ENCODE data around the gene KMT2E.

Gene KMT2E

DNA sequence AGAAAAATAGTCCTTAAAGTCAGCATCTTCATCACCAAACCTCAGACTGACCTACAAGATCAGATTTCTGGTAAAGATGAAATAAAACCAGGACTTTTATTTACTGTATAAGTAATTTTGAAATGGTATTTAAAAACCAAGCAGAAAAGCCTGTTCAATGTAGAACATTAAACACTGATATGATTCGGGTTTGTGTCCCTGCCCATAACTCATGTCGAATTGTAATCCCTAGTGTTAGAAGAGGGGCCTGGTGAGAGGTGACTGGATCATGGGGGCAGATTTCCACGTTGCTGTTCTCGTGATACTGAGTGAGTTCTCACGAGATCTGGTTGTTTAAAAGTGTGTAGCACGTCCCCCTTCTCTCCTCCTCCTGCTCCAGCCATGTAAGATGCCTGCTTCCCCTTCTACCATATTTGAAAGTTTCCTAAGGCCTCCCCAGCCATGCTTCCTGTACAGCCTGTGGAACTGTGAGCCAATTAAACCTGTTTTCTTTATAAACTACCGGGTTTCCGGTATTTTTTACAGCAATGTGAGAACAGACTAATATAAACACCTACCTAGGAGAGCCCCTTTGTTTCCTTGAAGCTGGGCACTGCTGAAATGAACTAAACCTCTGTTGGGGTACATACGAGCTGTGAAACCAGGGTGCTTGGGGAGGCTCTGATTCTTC, 120.1 kb downstream of the KMT2E start:
- no peak for DNase-seq

DNA sequence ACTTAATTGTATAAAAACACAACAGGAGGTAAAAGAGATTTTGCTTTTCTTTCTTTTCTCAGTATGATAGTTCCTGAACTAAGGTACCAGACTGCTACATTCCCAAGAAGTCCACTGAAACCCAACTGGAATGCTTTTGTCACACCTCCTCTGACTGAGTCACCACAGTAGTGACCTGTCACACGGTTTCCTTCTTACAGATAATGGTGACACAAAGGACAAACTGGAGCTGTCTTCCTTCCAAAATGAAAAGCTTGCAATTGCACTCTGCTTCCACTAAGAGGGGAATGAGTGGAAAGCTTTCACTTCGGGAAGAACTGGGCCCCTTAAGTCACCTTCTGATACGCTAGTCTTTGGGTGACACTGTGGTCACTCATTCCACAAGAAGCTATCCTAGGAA, 122.2 kb downstream of the KMT2E start:
- no peak for DNase-seq

DNA sequence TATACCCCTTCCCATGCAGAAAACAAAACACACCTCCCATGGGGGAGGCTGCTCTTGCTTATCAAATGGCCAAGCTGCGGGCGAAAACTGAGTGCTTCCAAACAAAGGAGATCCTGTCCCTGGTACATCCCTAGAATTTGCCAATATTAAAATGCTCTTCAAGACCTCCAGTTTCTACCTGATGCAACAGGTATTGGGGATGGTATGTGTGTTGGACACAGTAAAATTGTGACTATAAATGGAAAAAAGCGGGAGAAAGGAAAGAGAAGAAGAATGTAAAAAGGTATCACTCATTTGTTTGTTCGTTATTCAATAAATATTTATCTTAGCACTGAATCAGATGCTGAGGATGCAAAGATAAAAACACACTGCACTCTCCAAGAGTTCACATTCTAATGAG, 123.9 kb downstream of the KMT2E start:
- DNase-seq, result no peak

DNA sequence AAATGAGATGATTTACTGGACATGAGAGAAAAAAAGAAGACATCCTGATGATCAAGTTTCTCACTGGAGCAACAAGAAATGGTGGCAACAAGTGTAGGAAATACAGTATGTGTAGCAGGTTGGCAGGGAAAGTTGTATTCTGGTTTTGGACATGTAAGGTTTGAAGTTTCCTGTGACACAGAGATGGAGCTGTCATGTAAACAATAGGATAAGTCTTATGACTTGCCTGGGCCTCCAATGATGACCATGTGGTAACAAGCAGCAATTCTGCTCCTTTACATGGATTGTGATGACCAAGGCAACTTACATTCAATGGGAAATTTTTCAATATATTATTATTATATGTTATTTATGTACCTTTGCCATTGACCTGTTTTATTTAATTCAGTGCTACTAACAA, 125.4 kb downstream of the KMT2E start:
- no peak for DNase-seq

DNA sequence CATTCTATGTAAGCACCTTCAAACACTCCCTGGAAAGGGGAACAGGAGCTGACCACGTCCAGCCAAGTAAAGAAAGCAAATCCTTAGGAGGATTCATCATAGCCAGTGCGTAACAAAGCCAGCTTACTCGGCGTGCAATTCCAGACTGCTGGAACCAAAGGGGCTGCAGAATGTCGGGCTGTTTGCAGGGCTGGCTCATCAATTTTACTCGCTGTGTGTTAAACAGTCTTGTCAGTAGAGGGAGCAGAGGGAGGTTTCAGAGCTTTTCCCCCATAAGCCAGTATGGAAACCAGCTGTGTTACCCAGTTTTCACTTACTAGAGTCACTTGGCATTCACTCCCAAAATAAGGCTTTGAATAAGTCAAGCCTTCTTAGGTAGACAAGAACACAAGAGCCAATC, 127.1 kb downstream of the KMT2E start:
- peak; percentile 7 for DNase-seq

DNA sequence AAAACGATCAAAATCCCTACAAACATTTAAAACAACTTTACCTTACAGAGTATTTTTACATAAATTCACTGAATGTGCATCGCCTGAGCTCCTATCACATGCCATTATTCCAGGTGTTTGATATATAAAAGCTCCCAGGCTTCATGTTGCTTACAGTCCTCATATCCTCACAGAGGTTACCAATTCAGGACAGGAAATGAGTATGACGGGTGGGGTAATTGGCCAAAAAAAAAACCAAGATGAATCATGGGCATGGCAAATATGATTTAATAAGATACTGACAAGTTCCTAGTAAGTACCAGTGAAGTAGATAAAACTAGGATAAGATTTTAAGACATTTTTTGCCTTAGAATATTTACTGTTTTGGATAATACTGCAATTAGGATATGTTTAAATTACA, 135.8 kb downstream of the KMT2E start:
- DNase-seq, result no peak

DNA sequence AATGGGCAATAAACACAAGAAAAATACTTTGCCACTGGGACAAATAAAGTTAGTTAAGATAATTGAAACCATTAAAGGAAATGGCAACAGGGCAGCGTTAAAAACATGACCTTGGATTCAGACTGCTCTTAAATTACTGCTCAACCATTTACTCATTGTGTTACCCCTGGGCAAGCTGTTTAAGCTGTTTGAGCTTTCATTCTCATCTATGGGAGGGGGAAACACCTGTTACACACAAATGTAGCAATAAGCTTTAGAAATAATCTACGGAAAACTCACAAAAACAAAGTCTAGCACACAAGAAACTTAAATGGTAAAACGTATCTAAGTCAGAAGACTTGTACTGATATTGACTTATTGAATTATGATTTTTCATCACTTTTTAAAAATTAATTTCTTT, 137.1 kb downstream of the KMT2E start:
- no peak for DNase-seq

DNA sequence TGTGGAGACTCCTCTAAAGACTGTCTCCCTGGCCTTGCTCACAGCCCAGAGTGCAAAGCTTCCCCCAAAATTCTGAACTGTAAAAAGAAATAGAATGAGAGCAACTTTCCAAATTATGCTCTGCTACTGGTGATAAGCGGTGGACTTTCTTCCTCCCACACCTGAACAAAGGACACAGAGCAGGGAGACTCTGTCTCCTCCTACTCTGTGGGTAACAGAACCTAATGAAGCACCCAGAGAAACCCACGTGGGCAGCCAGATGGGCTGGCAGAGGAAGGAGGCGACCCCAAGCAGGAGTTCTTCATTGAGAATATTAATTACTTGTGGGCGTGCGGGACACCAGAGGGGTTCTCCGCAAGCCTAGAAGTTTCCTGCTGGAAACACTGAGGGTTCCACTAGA, 139.5 kb downstream of the KMT2E start:
- DNase-seq, result no peak

DNA sequence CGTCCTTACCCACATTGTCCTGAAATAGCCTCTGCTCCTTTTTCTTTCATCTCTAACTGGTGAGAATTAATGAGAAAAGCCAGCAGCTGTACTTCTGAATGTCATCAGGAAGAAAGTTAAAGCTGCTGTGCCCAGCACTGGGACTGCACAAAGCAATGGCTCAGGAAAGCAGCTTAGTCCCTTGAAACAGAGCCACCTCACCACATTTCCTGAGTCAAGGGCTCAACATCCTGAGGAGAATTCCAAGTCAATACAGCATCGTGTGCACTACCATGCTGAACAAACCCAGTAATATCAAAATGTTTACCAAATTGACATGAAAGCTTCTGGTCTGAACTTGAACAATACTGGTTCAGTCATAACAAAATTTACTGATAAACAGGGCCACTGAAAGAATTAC, 140.1 kb downstream of the KMT2E start:
- DNase-seq, result no peak

DNA sequence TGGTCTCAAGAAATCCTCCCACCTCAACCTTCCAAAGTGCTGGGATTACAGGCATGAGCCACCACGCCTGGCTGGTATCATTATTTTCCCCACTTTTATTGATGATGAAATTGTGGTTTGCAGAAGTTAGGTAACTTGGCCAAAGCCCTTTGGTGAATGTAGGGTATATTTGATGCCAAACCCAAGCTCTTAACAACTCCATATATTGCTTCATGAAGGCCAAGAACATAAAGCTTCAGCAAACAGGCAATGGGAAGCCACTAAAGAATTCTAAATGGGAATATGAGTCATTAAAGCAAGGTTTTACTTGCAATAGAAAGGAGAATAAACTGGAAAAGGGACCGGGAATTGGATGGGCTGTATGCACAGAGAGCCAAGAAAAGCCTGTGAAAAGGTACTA, 142.7 kb downstream of the KMT2E start:
- DNase-seq, result no peak

DNA sequence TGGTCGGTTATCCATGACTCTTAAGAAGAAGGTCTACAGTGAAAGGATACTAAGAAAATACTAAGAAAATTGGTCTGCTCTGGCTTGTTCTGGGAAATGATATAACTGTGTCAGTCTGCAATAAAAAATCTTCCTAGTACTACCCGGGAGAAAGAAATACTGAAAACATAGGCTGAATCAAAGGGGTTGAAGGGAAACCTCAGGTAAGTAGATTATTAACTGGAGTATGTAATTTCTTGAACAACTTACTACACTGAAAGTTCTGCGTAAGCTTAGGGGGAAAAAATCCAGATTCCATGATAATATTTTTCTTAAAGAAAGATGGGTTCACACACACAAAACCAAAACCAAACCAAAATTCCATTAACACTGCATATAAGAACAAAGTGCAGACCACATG, 143.3 kb downstream of the KMT2E start:
- no peak for DNase-seq

DNA sequence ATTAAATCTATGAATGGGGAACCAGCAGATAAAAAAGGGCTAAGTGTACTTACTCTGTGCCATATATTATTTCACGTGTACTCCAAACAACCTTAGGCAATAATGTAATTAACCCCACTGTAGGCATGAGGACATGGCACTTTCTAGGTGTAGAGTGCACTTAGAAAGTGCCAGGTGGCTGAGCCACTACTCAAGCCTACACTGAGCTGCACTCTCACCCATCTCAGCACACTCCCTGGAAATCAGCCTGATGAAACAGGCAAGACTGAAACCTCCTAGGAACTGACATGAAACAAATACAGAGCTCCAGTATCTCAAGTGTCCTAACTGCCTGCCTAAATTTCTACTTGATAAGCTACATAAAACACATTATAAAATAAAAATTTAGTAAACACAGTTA, 147.4 kb downstream of the KMT2E start:
- DNase-seq, result no peak
